Endodermal cell (in vitro differentiated cells): ENCODE data around the gene AVPI1. TPM values are rescaled to one million over a fixed set of nuclear protein-coding genes. Genes with fewer than 3 reads are reported as not detected.
A peak's percentile ranks its signal among the peaks of the same experiment; 100 is the strongest.

Experiments used
- DNase-seq: peaks from one replicate; pipeline ENCODE4 v3.0.0-alpha.2; 2017
- H3K27ac ChIP-seq: 2 replicates; pipeline ENCODE4 v1.5.1; 2013; ENCODE audit warnings: mild to moderate bottlenecking, low read depth, low read length, moderate library complexity
- H3K27me3 ChIP-seq: 2 replicates; pipeline ENCODE4 v1.6.1; 2013; ENCODE audit warnings: mild to moderate bottlenecking, low read length, moderate library complexity; ENCODE audit not compliant: insufficient read depth, control insufficient read depth, poor library complexity, severe bottlenecking
- H3K36me3 ChIP-seq: 2 replicates; pipeline ENCODE4 v1.7.0; 2013; ENCODE audit warnings: mild to moderate bottlenecking, low read length, moderate library complexity; ENCODE audit not compliant: control insufficient read depth, insufficient read depth
- H3K4me1 ChIP-seq: one replicate; pipeline ENCODE4 v1.7.0; 2013; ENCODE audit warnings: low read length; ENCODE audit not compliant: control insufficient read depth, insufficient read depth
- H3K4me3 ChIP-seq: 2 replicates; pipeline ENCODE4 v1.5.1; 2013; ENCODE audit warnings: mild to moderate bottlenecking, low read length, moderate library complexity
- H3K9ac ChIP-seq: 2 replicates; pipeline ENCODE4 v1.6.1; 2013; ENCODE audit warnings: mild to moderate bottlenecking, low read length, moderate library complexity; ENCODE audit not compliant: poor library complexity, severe bottlenecking; ENCODE audit errors: extremely low read depth
- H3K9me3 ChIP-seq: 2 replicates; pipeline ENCODE4 v1.6.1; 2013; ENCODE audit warnings: mild to moderate bottlenecking, low read length, moderate library complexity; ENCODE audit not compliant: control insufficient read depth
- H3K27ac Mint-ChIP-seq: 2 replicates; pipeline ENCODE4 v1.8.0; 2020; ENCODE audit warnings: mixed read lengths
- H3K27me3 Mint-ChIP-seq: 2 replicates; pipeline ENCODE4 v1.8.0; 2021; ENCODE audit warnings: mild to moderate bottlenecking, mixed read lengths; ENCODE audit not compliant: insufficient read depth
- H3K36me3 Mint-ChIP-seq: 2 replicates; pipeline ENCODE4 v1.8.0; 2020; ENCODE audit warnings: low read depth, mixed read lengths
- H3K4me1 Mint-ChIP-seq: 2 replicates; pipeline ENCODE4 v1.8.0; 2020; ENCODE audit warnings: mixed read lengths
- H3K4me3 Mint-ChIP-seq: 2 replicates; pipeline ENCODE4 v1.8.0; 2020; ENCODE audit warnings: mild to moderate bottlenecking, moderate library complexity, mixed read lengths
- H3K9me3 Mint-ChIP-seq: 2 replicates; pipeline ENCODE4 v1.8.0; 2020; ENCODE audit warnings: mild to moderate bottlenecking, mixed read lengths
- CTCF ChIP-seq: fragments of 200-600 bp; sonication (generic); conservative IDR thresholded peaks from 2 replicates; pipeline ENCODE4 v1.5.0; 2021; ENCODE audit warnings: antibody characterized with exemption, mild to moderate bottlenecking
- WGBS, 2 experiments: methylation state at CpG; one replicate each; pipeline versions ENCODE4 v1.1.5 to v1.1.7; 2013; ENCODE audit warnings: missing lambda C conversion rate in 2 of 2, mixed read lengths in 1 of 2; ENCODE audit not compliant: insufficient coverage in 1 of 2, insufficient read length in 1 of 2; 5-methylcytosine and 5-hydroxymethylcytosine counted together
- long read RNA-seq, 4 experiments: library from polyadenylated mRNA in 2 of 4; library from RNA in 1 of 4; library from capped mRNA in 1 of 4; stranded (forward) in 3 of 4; unstranded in 1 of 4; transcript quantifications; one replicate each; pipeline ENCODE4 v2.0.0, GENCODE V29; 2020 to 2021; ENCODE audit warnings: inconsistent platforms in 1 of 4
- polyA plus RNA-seq, 2 experiments: library from polyadenylated mRNA; stranded (reverse); fragments of 50-300 nt; gene quantifications; one replicate each; pipeline ENCODE4 v1.2.3, GENCODE V29; 2013
- total RNA-seq, 2 donors: library from RNA; stranded (reverse); fragmentation: NEBNext Ultra II Directional in 1 of 2; extraction: Animal tissue kit (Norgen Biotek cat#: 25700) in 1 of 2; gene quantifications; 2 replicates in 1 of 2; 3 replicates in 1 of 2; pipeline ENCODE4 v1.2.1, GENCODE V29; 2021

The AVPI1 gene, protein sequence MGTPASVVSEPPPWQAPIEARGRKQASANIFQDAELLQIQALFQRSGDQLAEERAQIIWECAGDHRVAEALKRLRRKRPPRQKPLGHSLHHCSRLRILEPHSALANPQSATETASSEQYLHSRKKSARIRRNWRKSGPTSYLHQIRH
- 1 to 10 TPM; 3.9 to 4.3 TPM for total RNA-seq
- polyA plus RNA-seq (2013, experiment 1 of 2): 2.7 TPM
- polyA plus RNA-seq (2013, experiment 2 of 2): 2.7 TPM
- long read RNA-seq, experiment 1, partial matches to known transcripts: 0 of 1 reads
- long read RNA-seq, experiment 1, other reads (novel, unspliced or antisense): 0 of 1 reads
- long read RNA-seq, experiment 2, partial matches to known transcripts: 0 of 6 reads
- long read RNA-seq, experiment 2, other reads (novel, unspliced or antisense): 4 of 6 reads
- long read RNA-seq, experiment 3, transcript AVPI1-201 (3 exons, 1,457 nt): major isoform, 15 of 16 reads
- long read RNA-seq, experiment 3, partial matches to known transcripts: 0 of 16 reads
- long read RNA-seq, experiment 3, other reads (novel, unspliced or antisense): 1 of 16 reads
- long read RNA-seq, experiment 4, partial matches to known transcripts: 2 of 9 reads
- long read RNA-seq, experiment 4, other reads (novel, unspliced or antisense): 3 of 9 reads

DNA sequence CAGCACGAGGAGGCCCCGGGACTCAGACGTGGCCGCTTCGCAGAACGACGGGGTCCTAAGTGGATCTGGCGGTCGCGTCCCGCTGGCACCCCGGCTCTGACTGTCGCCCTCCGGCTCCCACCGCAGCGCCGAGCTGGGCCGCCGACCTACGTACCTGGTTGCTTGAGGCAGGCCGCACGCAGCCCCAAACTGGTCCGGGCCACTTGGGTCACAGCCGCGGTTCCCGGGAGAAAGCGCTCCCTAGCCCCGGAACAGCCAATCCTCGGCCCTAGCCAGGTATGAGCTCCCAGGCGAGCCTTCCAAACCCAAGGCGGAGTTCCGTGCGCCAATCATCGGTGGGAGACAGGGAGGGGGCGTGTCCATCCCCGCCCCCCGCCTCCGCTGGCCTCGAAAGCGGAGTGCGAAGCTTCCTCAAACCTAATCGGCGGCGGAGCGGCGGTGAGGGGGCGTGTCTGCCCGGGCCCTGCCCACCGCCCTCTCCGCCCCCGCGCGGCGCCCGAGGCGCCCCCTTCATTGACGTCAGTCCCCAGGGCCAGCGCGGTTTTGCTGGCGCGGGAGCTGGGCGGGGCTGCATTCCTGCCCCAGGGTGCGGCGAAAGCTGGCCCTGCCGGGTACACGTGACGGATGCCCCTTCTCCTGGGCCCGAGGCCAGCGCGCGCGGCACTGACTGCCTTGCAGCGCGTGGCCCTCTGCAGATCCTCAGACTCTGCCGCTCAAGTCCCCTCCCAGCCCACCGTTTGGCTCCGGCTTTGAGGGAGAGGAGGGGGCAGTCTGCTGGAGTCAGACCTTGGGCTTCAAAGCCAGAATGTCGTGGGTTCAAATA is at the start of gene AVPI1:
Gene AVPI1, minus strand, starts transcription at position 280 of the 823 bp plus-strand sequence. CDS start 7,336 bp downstream, outside the sequence.
- peak within 1 kb of the TSS; percentile 91 for H3K4me3 ChIP-seq
- H3K9me3 Mint-ChIP-seq: no peaks in the 10 kb centered on the region
- peak; percentile 99 for DNase-seq
- peak within 1 kb of the TSS; percentile 74 for H3K4me3 Mint-ChIP-seq
- 1 to 2% methylated on average over 29 to 78 of the region's 78 CpGs for WGBS, 2 experiments
- H3K36me3 Mint-ChIP-seq: no peaks in the 10 kb centered on the region
- peaks cover 27% of the 10 kb centered on the region for H3K4me1 Mint-ChIP-seq
- no peaks in the 10 kb centered on the region for H3K4me1 ChIP-seq
- peaks cover 12% of the 10 kb centered on the region for H3K27me3 Mint-ChIP-seq
- peak within 1 kb of the TSS; percentile 81 for H3K9ac ChIP-seq
- no peaks in the 10 kb centered on the region for H3K9me3 ChIP-seq
- peak within 1 kb of the TSS; percentile 3 for H3K27ac ChIP-seq
- peak within 1 kb of the TSS; percentile 97 for H3K27ac Mint-ChIP-seq
- H3K27me3 ChIP-seq: no peaks in the 10 kb centered on the region
- H3K36me3 ChIP-seq: no peaks in the 10 kb centered on the region
- no peak for TF ChIP-seq CTCF

DNA sequence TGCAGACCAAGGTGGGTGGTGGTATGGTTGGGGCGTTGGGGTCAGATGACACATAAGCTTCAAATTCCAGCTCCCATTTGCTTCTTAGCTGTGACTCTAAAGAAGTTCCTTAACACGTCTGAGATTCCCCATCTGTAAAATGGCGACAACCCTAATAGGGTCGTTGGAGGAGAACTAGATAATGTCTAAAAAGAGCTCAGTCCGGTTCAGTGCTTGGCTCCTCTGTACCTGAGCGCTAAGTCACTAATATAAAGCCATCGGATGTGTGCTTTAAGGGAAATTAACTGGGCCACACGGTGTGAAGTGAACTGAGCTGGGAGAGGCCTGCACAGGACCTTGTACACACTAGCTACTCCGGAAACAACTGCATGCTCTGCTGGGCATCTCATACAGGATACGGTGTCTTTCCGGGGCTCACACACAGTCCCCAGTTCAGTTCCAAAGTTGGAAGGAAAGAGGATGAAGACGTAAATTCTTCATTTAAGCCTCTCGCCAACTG is 49.4 kb upstream of the AVPI1 start:
- no peak overlapping the region for H3K27ac ChIP-seq
- no peak overlapping the region for H3K4me3 ChIP-seq
- H3K9me3 Mint-ChIP-seq: peaks cover 12% of the 10 kb centered on the region
- peaks cover 20% of the 10 kb centered on the region for H3K4me1 Mint-ChIP-seq
- H3K36me3 ChIP-seq: peaks cover 24% of the 10 kb centered on the region
- H3K27me3 ChIP-seq: peaks cover 19% of the 10 kb centered on the region
- DNase-seq: no peak
- peak overlapping the region; percentile 95 for H3K27ac Mint-ChIP-seq
- H3K36me3 Mint-ChIP-seq: peaks cover 20% of the 10 kb centered on the region
- 81% methylated on average over 12 to 13 of the region's 13 CpGs for WGBS, 2 experiments
- no peak overlapping the region for H3K9ac ChIP-seq
- H3K9me3 ChIP-seq: peaks cover 8% of the 10 kb centered on the region
- no peaks in the 10 kb centered on the region for H3K4me1 ChIP-seq
- TF ChIP-seq CTCF: no peak
- H3K4me3 Mint-ChIP-seq: peak overlapping the region; percentile 73
- peaks cover 38% of the 10 kb centered on the region for H3K27me3 Mint-ChIP-seq

DNA sequence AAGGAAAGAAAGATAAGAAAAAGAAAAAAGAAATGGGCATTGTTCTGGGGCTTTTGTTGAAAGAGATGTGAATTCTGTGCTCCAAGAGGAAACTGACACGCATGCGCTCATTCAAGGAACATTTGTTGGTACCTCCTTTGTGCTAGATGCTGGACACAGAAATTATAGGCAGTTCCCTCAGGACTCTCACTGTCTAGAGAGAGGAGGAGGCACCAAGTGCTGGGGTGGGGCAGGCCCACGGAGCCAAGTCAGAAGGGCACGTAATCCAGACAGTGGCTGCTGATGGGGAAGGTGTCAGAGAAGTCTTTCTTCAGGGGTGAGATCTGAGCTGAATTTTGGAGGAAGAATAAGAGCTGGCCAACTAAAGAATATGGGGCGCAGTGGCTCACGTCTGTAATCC is 47.0 kb upstream of the AVPI1 start:
- DNase-seq: no peak
- Mint-ChIP-seq H3K9me3 (peaks cover 12% of the 10 kb centered on the region), H3K4me3 (no peak overlapping the region), H3K27me3 (peaks cover 38% of the 10 kb centered on the region), H3K4me1 (peaks cover 9% of the 10 kb centered on the region), H3K36me3 (no peaks in the 10 kb centered on the region), H3K27ac (no peak overlapping the region)
- H3K27ac ChIP-seq: no peak overlapping the region
- H3K9me3 ChIP-seq: peaks cover 8% of the 10 kb centered on the region
- H3K27me3 ChIP-seq: peaks cover 19% of the 10 kb centered on the region
- H3K4me3 ChIP-seq: no peak overlapping the region
- no peak for TF ChIP-seq CTCF
- peaks cover 8% of the 10 kb centered on the region for H3K36me3 ChIP-seq
- 91 to 93% methylated on average over 6 of the region's 6 CpGs for WGBS, 2 experiments
- no peaks in the 10 kb centered on the region for H3K4me1 ChIP-seq
- H3K9ac ChIP-seq: no peak overlapping the region
